GM19023 (cell line): ENCODE measurements around the gene METTL9.
"Not testable (repeated sequence)": the region's sequence is repeated elsewhere in the genome, so short reads cannot be mapped to it uniquely, and the experiment has no call there.

Source experiments
- ATAC-seq: cut with Tn5 transposase; IDR thresholded peaks from one replicate; pipeline ENCODE4 v1.9.1; 2021; ENCODE audit warnings: mild to moderate bottlenecking, moderate library complexity; ENCODE audit not compliant: unreplicated experiment

METTL9 gene

DNA sequence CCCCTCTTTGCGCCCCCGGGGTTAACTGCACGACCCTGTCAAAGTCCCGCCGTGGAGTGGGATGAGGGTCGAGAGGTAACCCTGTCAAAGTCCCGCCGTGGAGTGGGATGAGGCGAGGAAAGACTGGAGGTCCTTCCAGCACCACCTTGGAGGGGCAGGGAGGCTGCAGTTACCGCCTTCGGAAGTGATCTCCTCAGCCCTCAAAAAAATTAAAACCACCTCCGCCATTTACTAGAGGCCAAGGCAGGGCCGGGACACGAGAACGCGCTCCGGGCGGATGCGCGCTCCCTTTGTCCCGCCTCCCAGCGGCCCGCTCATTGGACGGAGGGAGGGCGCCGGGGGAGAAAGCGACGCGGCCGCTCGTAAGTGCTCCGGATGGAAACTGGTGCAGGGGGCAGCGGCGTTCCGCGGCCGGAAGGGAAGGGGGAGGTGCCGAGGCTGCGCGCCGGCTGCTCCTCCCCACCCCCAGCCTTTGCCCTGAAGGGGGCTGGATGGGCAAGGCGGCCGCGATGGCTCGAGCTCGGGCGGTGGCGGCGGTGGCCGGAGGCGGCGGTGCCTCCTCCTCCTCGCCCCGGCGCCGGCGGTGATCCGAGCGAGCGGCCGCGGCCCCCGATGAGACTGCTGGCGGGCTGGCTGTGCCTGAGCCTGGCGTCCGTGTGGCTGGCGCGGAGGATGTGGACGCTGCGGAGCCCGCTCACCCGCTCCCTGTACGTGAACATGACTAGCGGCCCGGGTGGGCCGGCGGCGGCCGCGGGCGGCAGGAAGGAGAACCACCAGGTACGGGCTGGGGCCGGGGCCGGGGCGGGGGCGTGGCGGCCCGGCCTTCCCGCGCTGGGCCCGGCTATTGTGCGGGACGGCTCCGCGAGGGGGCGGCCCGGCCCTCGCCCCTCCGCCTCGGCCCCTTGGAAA, at the start of gene METTL9:
Gene METTL9, plus strand, starts transcription at position 456 of the 909 bp plus-strand sequence. Its CDS starts 157 bp downstream, at position 613.
- peak; percentile 91 for ATAC-seq

DNA sequence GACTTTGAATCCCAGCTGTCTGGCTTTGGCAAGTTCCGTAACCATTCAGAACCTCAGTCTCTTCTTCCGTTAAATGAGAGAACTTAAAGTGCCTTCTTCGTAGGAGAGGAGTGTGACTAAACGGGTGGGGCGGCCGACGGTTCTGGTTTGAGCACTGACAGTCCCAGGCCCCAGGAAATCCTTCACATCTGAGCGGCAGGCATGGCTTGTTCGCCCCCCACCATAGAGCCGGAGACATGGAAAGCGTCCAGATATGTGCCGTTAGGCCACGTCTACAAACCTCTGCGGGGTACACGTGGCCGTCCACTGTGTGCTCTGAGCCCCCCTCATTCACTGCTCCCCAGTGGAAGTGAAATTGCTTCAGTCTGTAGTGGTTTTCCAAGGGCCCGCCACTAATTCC, 49.4 kb upstream of the METTL9 start:
- not testable (repeated sequence) for ATAC-seq

DNA sequence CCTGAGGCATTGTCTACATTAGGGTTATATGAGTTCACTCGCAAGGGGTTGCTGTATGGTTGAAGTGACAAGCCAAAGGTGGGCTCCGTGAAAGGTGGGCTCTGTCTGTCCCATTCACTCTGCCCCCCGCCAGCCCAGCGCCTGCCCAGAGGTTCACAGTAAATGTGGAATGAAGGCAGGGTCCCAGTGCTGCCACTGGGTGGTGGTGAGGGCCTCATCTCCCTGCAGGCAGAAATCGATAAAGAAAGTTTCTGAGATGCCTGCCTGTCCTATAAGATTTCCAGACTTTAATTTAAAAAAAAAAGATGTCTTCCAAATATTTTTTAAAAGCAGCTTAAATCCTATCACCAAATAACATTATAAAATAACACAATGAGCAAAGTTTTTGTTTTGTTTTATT, 48.9 kb upstream of the METTL9 start:
- ATAC-seq: not testable (repeated sequence)

DNA sequence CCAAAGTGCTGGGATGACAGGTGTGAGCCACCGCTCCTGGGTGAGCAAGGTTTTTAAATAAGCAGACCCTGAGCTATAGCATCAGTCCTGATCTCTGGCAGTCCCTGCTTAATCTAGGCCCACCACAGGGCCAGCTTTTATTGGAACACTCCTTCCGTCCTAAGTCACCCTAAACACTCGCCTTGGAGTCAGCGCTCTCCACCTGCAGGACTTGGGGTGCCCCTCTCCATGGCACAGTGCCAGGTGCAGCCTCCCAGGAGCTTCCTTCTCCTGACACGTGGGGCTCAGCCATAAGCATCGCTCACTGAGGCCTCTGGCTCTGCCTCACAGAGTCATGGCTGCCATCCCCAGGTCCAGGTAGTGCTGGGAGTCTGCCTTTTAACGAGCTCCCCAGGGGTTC, 48.3 kb upstream of the METTL9 start:
- not testable (repeated sequence) for ATAC-seq

DNA sequence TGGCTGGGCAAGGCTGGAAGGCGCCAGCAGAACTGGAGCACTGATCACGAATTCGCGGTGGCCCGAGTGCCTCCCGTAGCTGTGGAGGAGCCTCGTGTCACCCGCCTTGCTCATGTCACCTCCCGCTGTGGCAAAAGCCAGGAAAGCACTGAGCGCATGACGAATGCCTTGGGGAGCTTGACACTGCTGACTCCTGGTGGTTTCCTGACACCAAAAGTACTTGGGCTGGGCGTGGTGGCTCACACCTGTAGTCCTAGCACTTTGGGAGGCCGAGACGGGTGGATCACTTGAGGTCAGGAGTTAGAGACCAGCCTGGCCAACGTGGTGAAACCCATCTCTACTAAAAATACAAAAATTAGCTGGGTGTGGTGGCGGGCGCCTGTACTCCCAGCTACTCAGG, 47.8 kb upstream of the METTL9 start:
- not testable (repeated sequence) for ATAC-seq

DNA sequence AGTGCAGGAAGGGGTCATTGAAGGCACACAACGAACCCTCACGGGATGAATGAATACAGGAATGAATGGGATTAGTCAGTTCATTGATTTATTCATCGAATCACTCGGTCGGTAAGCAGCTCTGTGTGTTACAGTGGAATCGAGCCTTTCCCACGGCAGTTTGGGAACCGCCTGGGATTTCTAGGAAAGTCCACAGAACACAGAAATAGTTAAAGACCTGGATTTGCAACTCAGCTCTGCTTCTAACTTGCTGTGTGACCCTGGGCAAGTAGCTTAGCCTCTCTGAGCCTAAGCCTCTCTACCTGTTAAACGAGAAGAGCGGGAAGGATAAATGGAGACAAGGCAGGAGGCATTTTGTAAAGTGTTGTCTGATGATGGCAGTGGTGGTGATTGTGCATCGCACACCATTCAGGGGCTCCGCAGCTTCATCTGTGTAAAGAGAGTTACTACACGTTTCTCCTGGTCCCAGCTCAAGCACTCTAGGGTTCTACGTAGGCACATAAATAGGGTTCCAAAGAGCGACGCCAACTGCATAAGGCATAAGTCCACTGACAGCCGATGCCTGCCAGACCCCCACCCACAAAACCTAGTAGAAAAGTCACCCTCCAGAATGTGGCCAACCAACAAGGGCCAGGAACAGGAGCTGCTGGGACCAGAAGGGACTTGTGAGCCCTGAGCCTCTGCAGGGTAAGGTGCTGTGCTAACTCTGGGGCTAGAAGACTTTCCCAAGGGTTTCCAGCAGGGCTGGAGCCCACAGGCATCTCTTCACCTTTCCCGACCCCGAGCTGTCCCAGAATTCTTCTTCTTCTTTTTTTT, 45.7 kb upstream of the METTL9 start:
- not testable (repeated sequence) for ATAC-seq

DNA sequence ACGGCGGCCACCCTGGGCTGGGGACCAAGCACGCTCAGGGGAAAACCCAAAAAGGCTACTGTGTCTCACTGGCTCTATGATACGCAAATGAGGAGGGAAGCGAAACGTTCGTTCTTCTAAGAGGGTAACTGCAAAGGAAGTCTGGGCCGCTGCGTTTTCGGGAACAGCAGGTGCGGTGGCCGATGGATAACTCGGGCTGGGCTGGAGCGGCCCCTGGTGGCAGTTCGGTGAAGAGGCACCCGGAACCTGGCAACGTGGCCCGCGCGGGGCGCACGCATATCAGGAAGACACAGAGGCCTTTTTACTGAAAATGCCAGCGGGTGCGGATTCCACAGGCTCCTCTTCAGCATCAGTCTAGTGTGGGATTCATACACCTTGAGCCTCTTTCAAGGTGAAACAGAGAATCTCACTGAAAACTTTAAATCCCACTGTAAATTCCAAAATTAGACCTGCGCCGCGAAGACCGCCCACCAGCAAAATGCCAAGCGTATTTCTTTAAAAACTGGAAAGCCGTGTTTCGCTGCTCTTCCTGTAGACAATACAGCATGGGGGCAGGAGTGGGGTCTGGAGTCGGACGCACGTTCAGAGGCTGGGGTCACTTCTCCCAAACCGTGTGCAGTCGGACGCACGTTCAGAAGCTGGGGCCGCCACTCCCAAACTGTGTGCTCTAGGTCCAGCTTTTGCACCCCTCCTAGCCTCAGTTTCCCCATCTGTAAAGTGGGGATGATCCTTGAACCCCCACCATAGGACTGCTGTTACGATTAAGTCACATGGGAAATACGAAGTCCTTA, 44.4 kb upstream of the METTL9 start:
- peak; percentile 97 for ATAC-seq

DNA sequence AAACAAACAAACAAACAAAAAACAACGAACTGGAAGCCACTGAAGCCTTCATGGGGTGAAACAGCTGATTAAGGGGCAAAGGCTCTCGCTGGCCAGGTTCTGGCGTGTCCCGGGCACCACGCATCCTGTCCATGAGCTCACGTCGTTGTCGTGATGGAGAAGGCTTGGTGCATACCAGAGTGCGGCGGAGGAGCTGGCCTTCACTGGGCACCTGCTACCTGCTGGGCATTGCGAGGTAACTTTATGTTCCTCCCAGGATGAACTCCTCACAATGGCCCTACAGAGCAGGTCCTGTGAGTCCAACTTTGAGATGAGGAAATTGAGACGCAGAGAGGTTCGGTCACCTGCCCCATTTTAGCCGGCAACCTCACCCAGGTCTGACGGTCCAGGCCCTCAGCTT, 43.8 kb upstream of the METTL9 start:
- not testable (repeated sequence) for ATAC-seq

DNA sequence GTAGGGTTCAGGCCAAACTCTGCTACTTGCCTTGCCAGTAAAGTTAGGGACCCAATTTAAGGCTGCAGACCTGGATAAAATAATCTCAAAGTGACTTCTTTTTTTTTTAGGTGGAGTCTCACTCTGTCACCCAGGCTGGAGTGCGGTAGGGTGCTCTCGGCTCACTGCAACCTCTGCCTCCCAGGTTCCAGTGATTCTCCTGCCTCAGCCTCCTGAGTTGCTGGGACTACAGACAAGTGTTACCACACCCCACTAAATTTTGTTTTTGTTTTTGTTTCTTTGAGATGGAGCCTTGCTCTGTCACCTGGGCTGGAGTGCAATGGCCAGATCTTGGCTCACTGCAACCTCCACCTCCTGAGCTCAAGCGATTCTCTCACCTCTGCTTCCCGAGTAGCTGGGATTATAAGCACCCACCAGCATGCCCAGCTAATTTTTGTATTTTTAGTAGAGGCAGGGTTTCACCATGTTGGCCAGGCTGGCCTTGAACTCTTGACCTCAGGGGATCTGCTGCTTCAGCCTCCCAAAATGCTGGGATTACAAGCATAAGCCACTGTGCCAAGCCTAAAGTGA, 43.3 kb upstream of the METTL9 start:
- ATAC-seq: not testable (repeated sequence)

DNA sequence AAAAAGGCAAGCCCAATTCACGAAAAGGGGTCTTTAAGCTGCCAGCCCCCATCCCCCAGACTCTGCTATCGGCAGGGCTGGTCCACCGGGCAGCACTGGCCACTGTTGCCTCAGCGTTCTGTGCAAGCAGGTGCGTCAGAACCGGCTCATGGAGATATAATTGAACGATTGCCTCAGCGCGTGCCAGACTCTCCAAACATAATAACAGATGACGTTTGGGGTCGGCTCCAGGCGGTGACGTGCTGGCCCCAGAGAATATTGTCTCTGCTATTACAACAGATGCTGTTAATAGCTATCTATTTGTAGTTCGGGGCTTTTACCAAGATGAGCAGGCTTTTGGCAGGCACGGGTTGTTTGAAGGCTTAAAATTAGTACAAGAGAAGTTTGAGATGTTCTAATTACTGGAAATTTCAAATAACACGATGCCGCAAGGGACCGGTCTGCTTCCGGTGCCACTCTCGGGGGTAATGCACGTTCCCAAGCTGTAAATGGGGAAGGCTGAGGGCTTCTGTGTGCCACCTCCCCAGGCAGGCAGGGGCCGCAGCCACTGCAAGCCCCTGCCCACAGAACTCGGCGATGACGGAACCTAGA, 42.6 kb upstream of the METTL9 start:
- not testable (repeated sequence) for ATAC-seq

DNA sequence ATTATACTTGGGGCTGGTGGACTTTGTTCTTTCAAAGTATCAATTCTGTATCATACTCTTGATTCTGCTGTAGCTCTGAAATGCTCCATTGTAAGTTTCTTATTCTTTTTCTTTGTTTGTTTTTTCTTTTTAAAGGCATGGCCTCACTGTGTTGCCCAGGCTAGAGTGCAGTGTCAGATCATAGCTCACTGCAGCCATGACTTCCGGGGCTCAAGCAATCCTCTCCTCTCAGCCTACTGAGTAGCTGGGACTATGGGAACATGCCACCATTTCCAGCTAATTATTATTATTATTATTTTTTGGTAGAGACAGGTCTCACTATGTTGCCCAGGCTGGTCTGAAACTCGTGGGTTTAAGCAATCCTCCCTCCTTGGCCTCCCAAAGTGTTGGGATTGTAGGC, 38.9 kb upstream of the METTL9 start:
- ATAC-seq: no peak

DNA sequence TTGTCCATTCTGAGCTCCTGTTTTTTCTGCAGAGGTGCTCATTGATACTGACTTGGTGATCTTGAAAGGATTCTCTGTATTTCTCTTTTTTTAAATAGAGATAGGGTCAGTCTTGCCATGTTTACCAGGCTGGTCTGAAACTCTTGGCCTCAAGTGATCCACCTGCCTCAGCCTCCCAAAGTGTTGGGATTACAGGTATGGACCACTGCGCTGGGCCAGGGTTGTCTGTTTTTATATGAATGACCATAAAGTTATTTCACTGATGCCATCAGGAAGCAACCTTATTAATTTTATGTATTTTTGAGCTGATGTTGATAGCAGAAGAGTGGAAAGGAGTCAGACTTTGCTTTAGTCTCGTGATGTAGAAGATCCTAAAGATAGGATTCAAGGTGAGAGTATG, 35.7 kb upstream of the METTL9 start:
- ATAC-seq: no peak

DNA sequence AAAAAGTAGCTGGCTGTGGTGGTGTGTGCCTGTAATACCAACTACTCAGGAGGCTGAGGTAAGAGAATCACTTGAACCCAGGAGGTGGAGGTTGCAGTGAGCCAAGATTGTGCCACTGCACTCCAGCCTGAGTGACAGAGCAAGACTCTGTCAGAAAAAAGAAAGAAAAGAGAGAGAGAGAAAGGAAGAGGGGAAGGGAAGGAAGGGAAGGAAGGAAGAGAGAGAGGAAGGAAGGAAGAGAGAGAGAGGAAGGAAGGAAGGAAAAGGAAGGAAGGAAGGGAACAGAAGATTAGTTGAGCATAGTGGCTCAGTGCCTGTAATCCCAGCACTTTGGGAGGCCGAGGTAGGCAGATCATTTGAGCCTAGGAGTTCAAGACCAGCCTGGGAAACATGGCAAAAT, 35.0 kb upstream of the METTL9 start:
- ATAC-seq: not testable (repeated sequence)

DNA sequence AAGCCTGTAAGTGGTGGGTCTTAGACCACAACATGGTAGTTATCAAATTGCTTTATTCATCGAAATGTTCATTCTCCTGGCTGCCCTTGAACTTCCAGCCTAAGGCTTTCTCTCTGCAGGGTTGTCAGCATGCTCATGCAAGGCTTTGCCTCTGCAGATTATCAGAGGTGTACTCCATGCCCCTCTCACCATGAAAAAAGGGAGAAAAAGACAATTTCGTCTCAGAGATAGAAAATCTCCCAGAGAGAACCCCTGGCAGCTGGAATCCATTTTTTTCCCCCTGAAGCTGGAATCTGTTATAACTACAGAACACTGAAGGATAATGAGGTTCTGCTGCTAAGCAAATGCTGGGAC, 33.9 kb upstream of the METTL9 start:
- ATAC-seq: no peak

DNA sequence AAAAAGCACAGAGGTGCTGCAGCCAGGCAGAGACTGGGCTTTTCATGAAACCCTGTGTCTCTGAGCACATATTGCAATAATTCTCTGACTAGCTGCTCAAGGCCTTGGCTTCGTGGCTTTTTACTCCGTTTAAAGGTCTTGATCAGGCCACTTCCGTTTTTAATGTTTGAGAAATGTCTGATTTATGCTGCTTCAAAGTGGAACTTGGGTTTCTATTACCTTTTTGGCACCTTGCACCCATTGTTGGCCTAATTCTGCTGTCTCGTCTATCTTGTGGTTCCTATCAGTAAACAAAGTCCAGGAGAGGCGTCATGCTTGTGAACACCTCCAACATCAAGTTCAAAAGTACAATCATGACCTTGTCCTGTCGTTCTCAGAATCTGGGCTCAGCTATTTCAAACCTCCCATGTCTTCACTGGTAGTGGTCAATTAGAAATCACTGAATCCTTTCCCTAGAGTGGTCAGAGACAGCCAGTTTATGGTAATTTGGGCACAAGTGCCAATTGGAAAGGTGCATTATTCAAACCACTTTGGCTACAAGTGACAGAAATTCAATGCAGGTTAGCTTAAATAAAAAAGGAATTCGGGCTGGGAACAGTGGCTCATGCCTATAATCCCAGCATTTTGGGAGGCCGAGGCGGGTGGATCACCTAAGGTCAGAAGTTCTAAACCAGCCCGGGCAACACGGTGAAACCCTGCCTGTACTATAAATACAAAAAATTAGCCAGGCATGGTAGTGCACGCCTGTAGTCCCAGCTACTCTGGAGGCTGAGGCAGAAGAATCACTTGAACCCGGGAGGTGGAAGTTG, 33.3 kb upstream of the METTL9 start:
- no peak for ATAC-seq

DNA sequence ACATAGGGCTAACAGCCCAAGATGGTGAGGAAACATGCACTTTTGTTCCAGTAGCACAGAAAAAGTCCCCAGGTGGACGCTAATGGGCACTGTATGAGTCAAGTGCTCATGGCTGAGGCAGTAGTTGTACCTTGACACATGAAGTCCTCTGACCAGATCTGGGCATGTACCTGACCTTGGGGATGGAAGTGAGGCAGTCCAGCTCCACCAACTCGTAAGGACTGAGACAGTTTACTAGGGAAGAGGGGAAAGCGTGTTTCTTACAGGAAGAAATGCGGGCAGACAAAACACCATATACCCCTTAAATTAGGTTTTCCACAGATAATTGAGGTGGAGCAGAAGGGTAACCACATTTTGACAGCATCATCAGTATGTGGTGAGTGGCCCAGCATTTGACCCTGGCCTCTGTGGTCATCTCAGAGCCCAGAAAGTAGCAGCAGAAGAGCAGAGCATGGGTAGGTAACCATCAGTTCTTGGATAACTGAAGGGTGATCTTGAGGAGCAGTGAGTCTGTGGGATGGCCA, 32.4 kb upstream of the METTL9 start:
- no peak for ATAC-seq

DNA sequence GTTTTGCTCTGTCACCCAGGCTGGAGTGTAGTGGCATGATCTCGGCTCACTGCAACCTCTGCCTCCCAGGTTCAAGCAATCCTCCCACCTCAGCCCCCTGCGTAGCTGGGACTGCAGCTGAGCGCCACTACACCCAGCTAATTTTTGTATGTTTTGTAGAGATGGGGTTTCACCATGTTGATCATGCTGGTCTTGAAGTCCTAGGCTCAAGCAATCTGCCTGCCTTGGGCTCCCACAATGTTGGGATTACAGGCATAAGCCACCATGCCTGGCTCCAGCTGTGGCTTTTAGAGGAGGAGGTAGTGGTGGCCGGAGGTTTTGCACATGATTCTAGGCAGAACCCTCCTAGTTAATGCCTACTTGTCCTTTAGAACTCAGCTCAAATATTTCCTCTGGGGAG, 31.9 kb upstream of the METTL9 start:
- ATAC-seq: not testable (repeated sequence)

DNA sequence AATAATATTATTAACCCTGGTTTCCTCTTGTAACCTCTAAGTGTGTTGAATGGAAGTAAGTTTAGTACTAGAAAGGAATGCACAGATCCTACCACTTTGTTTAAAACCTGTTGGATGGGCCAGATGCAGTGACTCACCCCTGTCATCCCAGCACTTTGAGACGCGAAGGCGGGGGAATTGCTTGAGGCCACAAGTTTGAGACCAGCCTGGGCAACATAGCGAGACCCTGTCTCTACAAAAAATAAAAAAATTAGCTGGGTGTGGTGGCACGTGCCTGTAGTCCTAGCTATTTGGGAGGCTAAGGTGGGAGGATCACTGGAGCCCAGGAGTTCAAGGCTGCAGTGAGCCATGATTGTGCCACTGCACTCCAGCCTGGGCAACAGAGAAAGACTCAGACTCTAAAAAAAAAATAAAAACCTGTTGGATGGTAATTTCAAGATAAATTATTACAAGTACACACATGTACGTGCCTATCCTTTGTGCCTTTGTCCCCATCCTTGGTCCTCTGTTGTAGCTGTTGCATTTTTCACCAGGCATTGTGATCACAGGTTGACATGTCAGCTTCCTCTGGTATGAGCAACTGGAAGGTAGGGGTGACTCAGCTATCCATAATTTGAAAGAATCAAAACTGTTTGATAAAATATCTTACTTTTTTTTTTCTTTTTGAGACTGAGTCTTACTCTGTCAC, 30.7 kb upstream of the METTL9 start:
- no peak for ATAC-seq

DNA sequence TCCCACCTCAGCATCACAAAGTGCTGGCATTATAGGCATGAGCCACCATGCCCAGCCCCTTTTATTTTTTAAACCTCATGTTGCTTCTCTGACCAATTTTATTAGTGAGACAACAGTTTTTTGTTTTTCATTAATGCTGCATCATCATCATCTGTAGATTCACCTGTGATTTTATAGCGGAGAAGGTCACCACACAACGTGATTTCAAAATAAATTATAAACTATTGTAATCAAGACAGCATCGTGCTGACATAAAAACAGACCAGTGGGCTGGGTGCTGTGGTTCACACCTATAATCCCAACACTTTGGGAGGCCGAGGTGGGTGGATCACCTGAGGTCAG, 28.7 kb upstream of the METTL9 start:
- ATAC-seq: no peak
